Natural killer cell (primary cell): Measurements from ENCODE around the gene CBR4. TPM values are rescaled to one million over a fixed set of nuclear protein-coding genes. Genes with fewer than 3 reads are reported as not detected.

ENCODE experiments used
- ATAC-seq, 3 donors: fragments of 150-1000 bp in 2 of 3; fragments of 200-7000 bp in 1 of 3; cut with Tn5 transposase; 1 replicate in 1 of 3; 2 replicates in 2 of 3; pipeline ENCODE4 v1.10.0; 2021; ENCODE audit warnings: mild to moderate bottlenecking in 2 of 3, moderate library complexity in 2 of 3
- DNase-seq, 2 donors: peaks; one replicate each; pipeline versions ENCODE4 v3.0.0 to v3.0.0-alpha.2; 2013 to 2021; ENCODE audit warnings: mixed read lengths in 1 of 2
- H3K27ac ChIP-seq: one replicate; pipeline ENCODE4 v1.5.1; 2013; ENCODE audit warnings: mild to moderate bottlenecking, low read length
- H3K27me3 ChIP-seq: one replicate; pipeline ENCODE4 v1.6.1; 2013; ENCODE audit warnings: low read length; ENCODE audit not compliant: control insufficient read depth, insufficient read depth
- H3K36me3 ChIP-seq: one replicate; pipeline ENCODE4 v1.6.1; 2013; ENCODE audit warnings: low read length; ENCODE audit not compliant: control insufficient read depth, insufficient read depth
- H3K4me1 ChIP-seq: one replicate; pipeline ENCODE4 v1.6.1; 2013; ENCODE audit warnings: low read length; ENCODE audit not compliant: control insufficient read depth, insufficient read depth
- H3K4me3 ChIP-seq: one replicate; pipeline ENCODE4 v1.5.1; 2013; ENCODE audit warnings: low read length
- H3K9me3 ChIP-seq: one replicate; pipeline ENCODE4 v1.6.1; 2013; ENCODE audit warnings: low read length; ENCODE audit not compliant: control insufficient read depth, insufficient read depth
- H3K27ac Mint-ChIP-seq, 2 donors: one replicate each; pipeline ENCODE4 v1.8.0; 2022; ENCODE audit warnings: mild to moderate bottlenecking in 2 of 2, mixed read lengths in 2 of 2, moderate library complexity in 1 of 2
- H3K27me3 Mint-ChIP-seq, 2 donors: one replicate each; pipeline ENCODE4 v1.8.0; 2022; ENCODE audit warnings: low read depth in 2 of 2, mixed read lengths in 2 of 2
- H3K36me3 Mint-ChIP-seq: one replicate; pipeline ENCODE4 v1.8.0; 2022; ENCODE audit warnings: mixed read lengths
- H3K4me1 Mint-ChIP-seq, 2 donors: one replicate each; pipeline ENCODE4 v1.8.0; 2022; ENCODE audit warnings: mixed read lengths in 2 of 2
- H3K4me3 Mint-ChIP-seq: one replicate; pipeline ENCODE4 v1.8.0; 2022; ENCODE audit warnings: mild to moderate bottlenecking, moderate library complexity, mixed read lengths
- H3K9me3 Mint-ChIP-seq, 2 donors: one replicate each; pipeline ENCODE4 v1.8.0; 2022; ENCODE audit warnings: mixed read lengths in 2 of 2
- CTCF ChIP-seq: fragments of 200-600 bp; IDR thresholded peaks from one replicate; pipeline ENCODE4 v1.8.0; 2022; ENCODE audit warnings: antibody characterized with exemption
- whole genome bisulfite sequencing: methylation state at CpG from one replicate; pipeline ENCODE4 v1.1.7; 2013; ENCODE audit warnings: missing lambda C conversion rate; ENCODE audit not compliant: insufficient coverage; 5-methylcytosine and 5-hydroxymethylcytosine counted together
- intact Hi-C: fragments of 100-400 bp; cut with micrococcal nuclease; formaldehyde crosslinking; loops from one replicate; pipeline ENCODE4 v1.14.2; 2022
- total RNA-seq, 4 donors: library from RNA; stranded (reverse); fragments of 120-200 nt in 1 of 4; gene quantifications; one replicate each; pipeline versions ENCODE4 v1.2.3 to v1.2.4, GENCODE V29; 2013 to 2022

CBR4 gene
- total RNA-seq, 3 donors from 2014 or later (not counting 1 experiment from before 2014, with no cell fraction given), result 17.2 to 28.1 (median 20.3) TPM

GRCh38 chr4:169012049-169012448, 2.0 kb upstream of the CBR4 start:
- 93% methylated on average over 1 of the region's 2 CpGs for WGBS
- intact Hi-C loops, result loop anchor here (5.0 to 10.0 kb wide), 3 partner anchors 177 to 743 kb away; partner anchors contain the start of genes HPF1 and NEK1
- no peak overlapping the region for H3K27ac Mint-ChIP-seq

GRCh38 chr4:169009286-169010124, 550 bp downstream of the CBR4 start:
- peak overlapping the region; percentile 98 for H3K27ac ChIP-seq
- Mint-ChIP-seq H3K27me3 (no peaks in the 10 kb centered on the region), H3K9me3 (no peaks in the 10 kb centered on the region), H3K4me3 (peak overlapping the region; percentile 88), H3K4me1 (peaks cover 47 to 52% of the 10 kb centered on the region in 2 donors), H3K36me3 (peaks cover 3% of the 10 kb centered on the region), H3K27ac (peak overlapping the region; percentile 93 to 99)
- intact Hi-C loops, result loop anchor here (1.0 to 10.0 kb wide), 7 partner anchors 87 to 1015 kb away; partner anchors contain the start of genes DDX60, DDX60L, HPF1 and MFAP3L
- DNase-seq, result peak; percentile 55 to 77
- peak; percentile 35 to 62 (median 39) for ATAC-seq
- peak overlapping the region; percentile 93 for H3K4me3 ChIP-seq
- H3K9me3 ChIP-seq, result no peaks in the 10 kb centered on the region
- TF ChIP-seq CTCF, result peak; percentile 39
- H3K27me3 ChIP-seq, result no peaks in the 10 kb centered on the region
- H3K36me3 ChIP-seq, result peaks cover 8% of the 10 kb centered on the region
- WGBS, result under 1% methylated on average over 44 of the region's 44 CpGs
- peaks cover 19% of the 10 kb centered on the region for H3K4me1 ChIP-seq

More at GRCh38 chr4:169012049-169012448, 2.0 kb upstream of the CBR4 start:
- Mint-ChIP-seq H3K4me1 (peaks cover 66 to 67% of the 10 kb centered on the region in 2 donors), H3K9me3 (peaks cover 0 to 3% of the 10 kb centered on the region in 2 donors), H3K4me3 (no peak overlapping the region), H3K36me3 (no peaks in the 10 kb centered on the region), H3K27me3 (peaks cover 3 to 7% of the 10 kb centered on the region in 2 donors)
- no peak for TF ChIP-seq CTCF
- H3K27ac ChIP-seq, result no peak overlapping the region
- H3K36me3 ChIP-seq, result no peaks in the 10 kb centered on the region
- H3K27me3 ChIP-seq, result no peaks in the 10 kb centered on the region
- H3K4me1 ChIP-seq, result peaks cover 40% of the 10 kb centered on the region
- H3K4me3 ChIP-seq, result no peak overlapping the region
- H3K9me3 ChIP-seq, result no peaks in the 10 kb centered on the region
- DNase-seq, result no peak
- ATAC-seq, result no peak

- DNase-seq, result peak in 1 of 2 donors; percentile 22
- WGBS, result 82% methylated on average over 1 of the region's 1 CpG
- Mint-ChIP-seq H3K4me3 (no peak overlapping the region), H3K27ac (peak overlapping the region; percentile 12 to 66), H3K4me1 (peaks cover 33 to 51% of the 10 kb centered on the region in 2 donors), H3K9me3 (no peaks in the 10 kb centered on the region), H3K27me3 (no peaks in the 10 kb centered on the region), H3K36me3 (peaks cover 28% of the 10 kb centered on the region)
- Histone ChIP-seq H3K27me3 (no peaks in the 10 kb centered on the region), H3K9me3 (no peaks in the 10 kb centered on the region), H3K36me3 (peaks cover 36% of the 10 kb centered on the region), H3K4me3 (no peak overlapping the region), H3K4me1 (peaks cover 17% of the 10 kb centered on the region), H3K27ac (no peak overlapping the region)
- TF ChIP-seq CTCF, result peak; percentile 22
- ATAC-seq, result no peak
- intact Hi-C loops, result loop anchor here (1.0 to 10.0 kb wide), 3 partner anchors 82 to 1019 kb away; partner anchors contain the start of genes DDX60 and MFAP3L
These were observed 4.5 kb downstream of the CBR4 start for GRCh38 chr4:169005453-169006099.
